Heart right ventricle (tissue), 16 donors: ENCODE data around the gene INSRR. TPM values are rescaled to one million over a fixed set of nuclear protein-coding genes. Genes with fewer than 3 reads are reported as not detected.
A peak's percentile ranks its signal among the peaks of the same experiment; 100 is the strongest.

Experiments
- ATAC-seq, 8 donors: fragments of 200-7000 bp; cut with Tn5 transposase; one replicate each; pipeline ENCODE4 v1.9.1; 2020; ENCODE audit warnings: mild to moderate bottlenecking in 8 of 8, moderate library complexity in 8 of 8, moderate number of reproducible peaks in 1 of 8
- DNase-seq, 2 donors: peaks; one replicate each; pipeline ENCODE4 v3.0.0-alpha.2; 2020
- H3K27ac ChIP-seq, 10 donors: fragments of 200-600 bp; sonication (generic) in 2 of 10; one replicate each; pipeline versions ENCODE4 v1.5.0 to v1.8.0; 2020 to 2022; ENCODE audit warnings: mild to moderate bottlenecking in 3 of 10
- H3K27me3 ChIP-seq, 7 donors: fragments of 200-600 bp; one replicate each; pipeline ENCODE4 v1.8.0; 2021 to 2022; ENCODE audit warnings: mild to moderate bottlenecking in 2 of 7
- H3K36me3 ChIP-seq, 9 donors: fragments of 200-600 bp; sonication (generic) in 1 of 9; one replicate each; pipeline versions ENCODE4 v1.5.0 to v1.8.0; 2020 to 2022; ENCODE audit warnings: mild to moderate bottlenecking in 2 of 9
- H3K4me1 ChIP-seq, 9 donors: fragments of 200-600 bp; sonication (generic) in 1 of 9; one replicate each; pipeline versions ENCODE4 v1.5.0 to v1.8.0; 2020 to 2022; ENCODE audit warnings: mild to moderate bottlenecking in 4 of 9
- H3K4me3 ChIP-seq, 10 donors: fragments of 200-600 bp; sonication (generic) in 2 of 10; one replicate each; pipeline versions ENCODE4 v1.5.0 to v1.8.0; 2020 to 2022; ENCODE audit warnings: mild to moderate bottlenecking in 7 of 10, moderate library complexity in 2 of 10
- H3K9me3 ChIP-seq, 11 donors: fragments of 200-600 bp in 10 of 11; sonication (generic) in 2 of 11; one replicate each; pipeline versions ENCODE4 v1.5.0 to v1.8.0; 2013 to 2022; ENCODE audit warnings: mild to moderate bottlenecking in 2 of 11, control low read depth in 1 of 11, moderate library complexity in 1 of 11
- WGBS, 2 donors: extraction: QIAGEN DNeasy Blood & Tissue Kit; methylation state at CpG; one replicate each; pipeline ENCODE4 v1.1.7; 2013; ENCODE audit warnings: inconsistent platforms in 1 of 2; 5-methylcytosine and 5-hydroxymethylcytosine counted together
- intact Hi-C, 10 donors: fragments of 100-400 bp; cut with DNase I; formaldehyde crosslinking; loops; one replicate each; pipeline versions ENCODE4 v1.11.1 to v1.14.2; 2022
- polyA plus RNA-seq, 2 donors: library from polyadenylated mRNA; stranded (reverse); fragments of 200-250 nt; gene quantifications; one replicate each; pipeline ENCODE4 v1.2.3, GENCODE V29; 2013
- total RNA-seq, 10 donors: library from RNA; stranded (reverse); fragmentation: NEBNext Ultra II Directional in 3 of 10; extraction: Animal tissue kit (Norgen Biotek cat#: 25700) in 3 of 10; gene quantifications; one replicate each; pipeline versions ENCODE4 v1.2.1 to v1.2.4, GENCODE V29; 2021 to 2023
- TF ChIP-seq, protein P1 (sequence below), 9 donors: fragments of 200-600 bp; sonication (generic) in 2 of 9; IDR thresholded peaks; one replicate each; pipeline versions ENCODE4 v1.5.0 to v1.8.0; 2021 to 2022; ENCODE audit warnings: antibody characterized with exemption in 9 of 9, mild to moderate bottlenecking in 5 of 9, moderate library complexity in 1 of 9
- donor health status: Arrhythmogenic right ventricular cardiomyopathy.
- donor health status: ischemic (EF 13 %, LVEDD 7.1; RV severe dilation, severe dysfunction).
- donor health status: healthy with polysubstance abuse.
- donor health status: DM: no; HTN: yes; CAD: no.
- donor health status: DM: no; HTN: no; CAD: no.
- donor health status: ischemic (EF 25% LVEDD 6.9; RV normal size, moderate dysfunction).
- donor health status: ischemic (EF 25% LVEDD 5.7; RV mildly dilated, moderate dysfunction).
- donor health status: healthy.
- donor health status: DM: yes; HTN: yes; CAD: no.
- donor health status: Ischemic cardiomyopathy.
- donor health status: ischemic (EF 35%, LVEDD 5.7; RV mildly dilated, moderate dysfunction).
- donor health status: nonischemic (EF 11% LVEDD 7.7; RV severe dilation, severe dysfunction).
- donor health status: DM: yes; HTN: yes; CAD: no.
- donor health status: PGD.
- donor health status: ischemic (EF 29% LVEDD 5.4; RV normal size, mild dysfunction).
- donor health status: nonischemic (EF 23%, LVEDD 6.1; RV moderate dilation, normal function).

The INSRR gene
- total and polyA plus RNA-seq, 12 donors: 0.01 to 0.80 (median 0.07) TPM

DNA sequence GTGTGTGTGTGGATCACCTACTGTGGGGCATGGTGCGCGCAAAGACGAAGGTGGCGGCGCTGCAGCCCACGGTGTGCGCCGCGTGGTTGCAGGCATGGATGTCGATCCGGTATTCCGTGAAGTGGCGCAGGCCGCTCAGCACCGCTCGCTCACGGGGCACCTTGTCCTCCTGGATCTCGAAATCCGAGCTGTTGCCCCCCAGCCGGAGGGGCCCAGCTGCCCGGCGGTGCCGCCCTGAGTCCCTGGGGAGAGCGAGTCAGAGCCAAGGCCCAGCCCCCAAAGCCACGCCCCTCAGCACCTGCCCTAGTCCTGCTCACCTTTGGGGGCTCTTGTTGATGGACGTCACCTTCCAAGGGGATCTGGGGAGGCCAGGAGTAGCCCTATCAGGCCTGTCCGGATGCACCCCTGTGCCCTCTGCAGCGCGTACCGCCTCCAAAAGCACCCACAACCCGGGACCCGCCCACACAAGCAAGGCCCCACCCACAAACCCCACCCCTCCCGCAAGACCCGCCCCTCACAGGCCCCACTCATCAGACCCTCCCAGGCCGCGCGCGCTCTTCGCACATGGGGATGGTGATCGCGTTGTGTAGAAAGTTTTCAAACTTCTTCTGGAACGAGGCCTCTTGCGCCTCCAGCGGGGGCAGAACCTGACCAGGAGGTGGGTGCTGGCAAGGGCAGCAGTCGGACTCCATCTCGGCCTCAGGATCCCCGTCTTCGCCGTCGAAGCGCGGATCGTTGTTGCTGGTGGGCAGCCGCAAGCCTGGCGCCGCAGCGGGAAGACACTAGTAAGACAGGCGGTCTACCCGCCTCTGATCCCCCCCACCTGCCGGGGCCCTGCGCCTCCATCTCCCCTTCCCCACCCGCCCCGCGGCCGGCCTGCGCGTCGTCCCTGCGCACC is 13.6 kb downstream of the INSRR start:
- Histone ChIP-seq H3K9me3 (no peaks in the 10 kb centered on the region), H3K36me3 (no peaks in the 10 kb centered on the region), H3K4me3 (no peak overlapping the region), H3K27ac (no peak overlapping the region), H3K4me1 (peaks cover 0 to 17% (median 9%) of the 10 kb centered on the region in 9 donors), H3K27me3 (peaks cover 3 to 92% (median 80%) of the 10 kb centered on the region in 7 donors)
- intact Hi-C loops: loop anchor here in 1 of 10 donors (10.0 kb wide), 1 partner anchor 79 kb away; the partner anchor contains the start of gene LRRC71
- ATAC-seq: peak in 1 of 8 donors; percentile 11
- WGBS, 2 donors: 9 to 11% methylated on average over 63 to 69 of the region's 69 CpGs
- TF ChIP-seq, protein P1, sequence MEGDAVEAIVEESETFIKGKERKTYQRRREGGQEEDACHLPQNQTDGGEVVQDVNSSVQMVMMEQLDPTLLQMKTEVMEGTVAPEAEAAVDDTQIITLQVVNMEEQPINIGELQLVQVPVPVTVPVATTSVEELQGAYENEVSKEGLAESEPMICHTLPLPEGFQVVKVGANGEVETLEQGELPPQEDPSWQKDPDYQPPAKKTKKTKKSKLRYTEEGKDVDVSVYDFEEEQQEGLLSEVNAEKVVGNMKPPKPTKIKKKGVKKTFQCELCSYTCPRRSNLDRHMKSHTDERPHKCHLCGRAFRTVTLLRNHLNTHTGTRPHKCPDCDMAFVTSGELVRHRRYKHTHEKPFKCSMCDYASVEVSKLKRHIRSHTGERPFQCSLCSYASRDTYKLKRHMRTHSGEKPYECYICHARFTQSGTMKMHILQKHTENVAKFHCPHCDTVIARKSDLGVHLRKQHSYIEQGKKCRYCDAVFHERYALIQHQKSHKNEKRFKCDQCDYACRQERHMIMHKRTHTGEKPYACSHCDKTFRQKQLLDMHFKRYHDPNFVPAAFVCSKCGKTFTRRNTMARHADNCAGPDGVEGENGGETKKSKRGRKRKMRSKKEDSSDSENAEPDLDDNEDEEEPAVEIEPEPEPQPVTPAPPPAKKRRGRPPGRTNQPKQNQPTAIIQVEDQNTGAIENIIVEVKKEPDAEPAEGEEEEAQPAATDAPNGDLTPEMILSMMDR (IDR thresholded peaks at IDR 0.05): no peak
- DNase-seq: no peak

DNA sequence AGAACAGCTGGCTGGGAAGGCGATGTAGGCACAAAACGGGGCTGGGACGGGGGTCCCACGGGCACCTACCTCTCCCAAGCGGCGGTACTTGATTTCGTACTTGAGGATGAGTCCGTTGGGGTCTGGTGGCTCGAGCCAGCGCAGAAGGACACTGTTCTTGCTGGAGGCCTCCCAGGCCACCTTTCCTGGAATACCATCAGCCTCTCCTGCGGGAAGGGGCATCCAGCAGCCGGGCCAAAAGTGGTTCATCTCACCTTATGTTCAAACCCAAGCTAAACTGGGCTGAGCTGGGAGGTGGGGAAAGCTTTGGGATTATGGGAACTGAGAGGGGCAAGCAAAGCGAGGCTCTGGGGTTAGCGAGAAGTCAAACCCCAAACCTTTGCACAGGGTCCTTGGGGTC is 14.3 kb downstream of the INSRR start:
- TF ChIP-seq, protein P1 (IDR thresholded peaks at IDR 0.05): no peak
- WGBS, 2 donors: 21 to 35% methylated on average over 14 of the region's 14 CpGs
- no peak for ATAC-seq
- Histone ChIP-seq H3K27me3 (peaks cover 3 to 92% (median 84%) of the 10 kb centered on the region in 7 donors), H3K27ac (no peak overlapping the region), H3K4me1 (peaks cover 0 to 17% (median 9%) of the 10 kb centered on the region in 9 donors), H3K9me3 (no peaks in the 10 kb centered on the region), H3K4me3 (no peak overlapping the region), H3K36me3 (no peaks in the 10 kb centered on the region)
- intact Hi-C loops: loop anchor here in 2 of 10 donors (5.0 to 10.0 kb wide), 2 partner anchors 80 to 83 kb away; partner anchors contain the start of gene LRRC71 (in 1 of the 2)
- DNase-seq: no peak

DNA sequence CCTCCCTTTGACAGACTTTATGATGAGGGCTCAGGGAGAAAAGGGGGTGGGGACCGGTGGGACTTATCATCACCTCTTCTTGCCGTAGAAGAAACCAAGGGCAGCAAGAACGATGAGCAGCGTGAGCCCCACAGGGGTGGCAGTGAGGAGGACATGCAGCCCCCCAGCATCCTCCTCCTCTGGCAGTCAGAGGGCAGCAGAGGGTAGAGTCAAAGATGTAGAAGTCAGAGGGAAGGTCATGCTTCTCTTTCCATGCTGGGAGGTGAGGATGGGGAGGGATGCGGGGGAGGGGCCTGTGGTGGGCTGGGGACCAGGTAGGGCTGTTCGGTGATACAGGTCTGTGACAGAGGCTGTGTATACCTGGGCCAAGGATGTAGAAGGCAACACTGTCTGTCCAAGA is 14.8 kb downstream of the INSRR start:
- WGBS, 2 donors: 36 to 41% methylated on average over 6 of the region's 6 CpGs

More for the DNA sequence above, 14.8 kb downstream of the INSRR start:
- no peak for ATAC-seq
- Histone ChIP-seq H3K27ac (no peak overlapping the region), H3K4me1 (peaks cover 0 to 17% (median 9%) of the 10 kb centered on the region in 9 donors), H3K36me3 (no peaks in the 10 kb centered on the region), H3K9me3 (no peaks in the 10 kb centered on the region), H3K4me3 (no peak overlapping the region), H3K27me3 (peaks cover 3 to 92% (median 84%) of the 10 kb centered on the region in 7 donors)
- no peak for DNase-seq
- intact Hi-C loops: loop anchor here in 2 of 10 donors (5.0 to 10.0 kb wide), 2 partner anchors 81 to 83 kb away; partner anchors contain the start of gene LRRC71 (in 1 of the 2)
- TF ChIP-seq, protein P1 (IDR thresholded peaks at IDR 0.05): no peak
